Retinal pigment epithelial cell (primary cell): ENCODE results near the gene NOTUM.

Source experiments
- DNase-seq: peaks from one replicate; pipeline ENCODE4 v3.0.0-alpha.2; 2010; ENCODE audit warnings: low read depth
- H3K4me3 ChIP-seq: 2 replicates; pipeline ENCODE4 v1.5.1; 2011; ENCODE audit warnings: mild to moderate bottlenecking, low read length, control low read depth, moderate library complexity
- CTCF ChIP-seq: conservative IDR thresholded peaks from 2 replicates; pipeline ENCODE4 v1.5.1; 2011; ENCODE audit warnings: low read depth, low read length, control low read depth, inconsistent platforms

NOTUM gene

GRCh38 chr17:81942167-81942553 is 18.8 kb downstream of the NOTUM start:
- no peak for DNase-seq
- no peak overlapping the region for H3K4me3 ChIP-seq
- TF ChIP-seq CTCF: no peak

GRCh38 chr17:81941484-81942166 is 19.4 kb downstream of the NOTUM start:
- no peak for TF ChIP-seq CTCF
- H3K4me3 ChIP-seq: no peak overlapping the region
- DNase-seq: no peak

- no peak for TF ChIP-seq CTCF
- no peak overlapping the region for H3K4me3 ChIP-seq
- DNase-seq: no peak
Observed at GRCh38 chr17:81940538-81941483, 20.2 kb downstream of the NOTUM start.

GRCh38 chr17:81939881-81940385 is 21.1 kb downstream of the NOTUM start:
- H3K4me3 ChIP-seq: no peak overlapping the region
- no peak for DNase-seq
- no peak for TF ChIP-seq CTCF

- no peak for DNase-seq
- no peak for TF ChIP-seq CTCF
- H3K4me3 ChIP-seq: no peak overlapping the region
Observed at GRCh38 chr17:81939218-81939617, 21.8 kb downstream of the NOTUM start.

GRCh38 chr17:81935709-81936084 is 25.3 kb downstream of the NOTUM start:
- H3K4me3 ChIP-seq: no peak overlapping the region
- no peak for TF ChIP-seq CTCF
- no peak for DNase-seq
